Stimulated activated CD4-positive, alpha-beta T cell treated with anti-CD3 and anti-CD28 coated beads, Interleukin-15, amount 100 ng/mL, for 48 hours (primary cell): ENCODE results near the gene MB.
"Not testable (repeated sequence)": the region's sequence is repeated elsewhere in the genome, so short reads cannot be mapped to it uniquely, and the experiment has no call there.

Source experiments
- DNase-seq, 2 donors: peaks; one replicate each; pipeline ENCODE4 v3.0.0-alpha.2; 2020; ENCODE audit warnings: low read depth in 2 of 2

Gene MB

GRCh38 chr22:35617137-35617755 is at the start of gene MB:
MB (minus strand) TSS chr22:35617329; CDS start chr22:35617257, 72 bp downstream.
- DNase-seq, result no peak

DNA sequence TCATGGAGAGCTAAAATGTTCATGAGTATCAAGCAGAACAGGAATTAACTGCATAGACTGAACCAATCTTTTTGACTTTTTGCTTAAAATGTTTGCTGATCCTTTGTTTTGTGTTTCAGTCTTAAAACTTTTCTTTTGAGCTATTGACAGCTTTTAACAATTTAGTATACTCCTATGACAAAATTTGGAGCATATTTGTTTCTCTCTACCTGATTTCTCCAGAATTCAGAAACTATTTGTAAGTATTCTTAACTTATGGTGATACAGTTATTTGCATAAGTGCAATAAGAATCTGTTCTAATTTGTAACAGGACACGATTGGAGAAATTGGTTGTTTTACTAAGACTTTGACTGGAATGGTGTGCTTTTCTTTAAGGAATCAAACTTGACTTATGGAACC is 49.6 kb upstream of the MB start:
- DNase-seq, result not testable (repeated sequence)

DNA sequence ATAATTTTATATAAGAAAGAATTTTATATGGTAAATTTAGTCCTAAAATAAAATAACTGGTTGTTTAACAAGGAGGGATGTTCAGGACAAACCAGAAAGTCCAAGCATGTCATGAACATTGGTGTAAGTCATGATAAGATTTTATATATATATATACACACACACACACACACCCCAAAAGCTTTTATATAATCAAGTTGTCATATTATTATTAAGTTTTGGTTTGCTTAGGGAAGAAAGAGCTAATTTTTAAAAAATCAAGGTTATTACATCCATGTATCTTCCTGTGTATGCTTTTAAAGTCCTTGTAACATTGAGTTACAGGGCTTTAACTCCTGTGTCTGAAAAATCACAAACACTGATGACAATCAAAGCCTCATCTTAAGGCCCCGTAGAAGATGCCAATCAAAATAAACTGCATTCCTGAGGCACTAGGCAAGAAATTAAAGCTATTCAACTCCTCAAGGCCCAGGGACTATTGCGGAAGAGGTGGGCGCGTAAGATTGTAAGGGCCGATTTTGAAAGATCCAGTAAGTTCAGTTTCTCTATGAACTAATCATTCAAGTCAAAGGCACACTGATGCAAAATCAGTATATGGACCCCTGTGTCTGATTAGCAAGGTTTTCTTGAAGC is 47.9 kb upstream of the MB start:
- no peak for DNase-seq

DNA sequence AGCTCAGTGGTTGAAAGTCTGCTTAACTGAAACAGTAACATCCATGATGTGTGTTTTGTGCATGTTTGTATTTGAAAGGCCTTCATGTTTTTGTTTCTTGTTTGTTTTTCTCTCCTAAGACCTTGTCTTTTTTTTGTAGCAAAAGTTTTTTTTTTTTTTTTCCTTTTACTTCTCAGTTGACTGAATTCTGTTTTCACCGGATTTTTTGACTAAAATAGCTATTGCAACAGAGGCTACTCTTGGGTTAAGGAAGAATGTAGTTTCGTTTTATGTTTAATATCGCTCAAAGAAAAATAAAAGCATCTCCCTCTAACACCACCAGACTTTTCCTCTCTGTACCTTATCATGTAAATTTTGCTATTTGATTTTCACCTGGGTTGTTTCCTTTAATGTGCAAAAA is 46.2 kb upstream of the MB start:
- DNase-seq, result no peak

- DNase-seq, result no peak
These were observed 45.8 kb upstream of the MB start for GRCh38 chr22:35662914-35663313.

DNA sequence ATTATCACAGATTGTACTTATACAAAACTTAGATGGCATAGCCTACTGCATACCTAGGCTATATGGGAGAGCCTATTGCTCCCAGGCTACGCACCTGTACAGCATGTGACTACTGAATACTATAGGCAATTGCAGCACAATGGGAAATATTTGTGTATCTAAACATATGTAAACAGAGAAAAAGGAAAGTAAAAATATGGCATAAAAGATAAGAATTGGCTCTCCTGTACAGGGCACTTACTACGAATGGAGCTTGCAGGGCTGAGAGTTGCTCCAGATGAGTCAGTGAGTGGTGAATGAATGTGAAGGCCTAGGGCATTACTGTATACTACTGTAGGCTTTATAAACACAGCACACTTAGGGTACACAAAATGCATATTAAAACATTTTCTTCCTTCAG is 44.3 kb upstream of the MB start:
- no peak for DNase-seq

GRCh38 chr22:35660291-35661127 is 43.4 kb upstream of the MB start:
- DNase-seq, result no peak

DNA sequence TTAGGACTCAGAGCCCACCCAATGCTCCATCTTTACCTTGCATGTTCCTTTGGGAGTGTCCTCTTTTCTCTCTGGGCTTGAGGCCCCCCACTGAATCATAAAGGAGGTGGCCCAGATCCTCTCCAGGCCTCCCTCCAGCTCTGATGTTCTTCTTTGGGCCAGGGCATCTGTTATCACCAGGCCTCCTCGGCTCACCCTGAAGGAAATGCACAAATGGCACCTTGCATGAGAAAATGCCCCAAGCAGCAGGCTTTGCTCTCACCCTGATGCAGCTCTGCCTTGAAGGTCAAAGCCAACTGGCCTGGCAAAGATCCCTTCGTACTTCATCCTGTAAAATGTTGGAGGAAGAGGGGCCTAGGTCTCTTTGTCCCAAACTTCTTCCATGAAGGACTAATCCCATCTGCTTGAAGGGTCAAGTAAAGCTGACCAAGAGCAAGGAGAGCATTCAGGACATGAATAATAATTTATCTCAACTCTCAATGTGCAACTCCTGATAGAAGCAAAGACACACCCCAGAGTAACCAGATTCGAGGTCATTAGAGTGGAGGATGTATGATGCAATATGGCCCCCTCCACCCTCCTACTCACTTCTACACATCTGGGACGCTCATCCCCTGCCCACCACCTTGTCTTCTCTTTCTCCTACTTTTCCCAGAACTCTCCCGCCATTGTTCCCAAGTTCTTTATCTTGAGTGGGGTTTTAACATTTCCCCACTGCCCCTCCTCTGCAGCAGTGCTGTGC is 40.6 kb upstream of the MB start:
- no peak for DNase-seq

GRCh38 chr22:35656284-35656752 is 39.2 kb upstream of the MB start:
- no peak for DNase-seq

GRCh38 chr22:35653824-35654223 is 36.7 kb upstream of the MB start:
- DNase-seq, result no peak

DNA sequence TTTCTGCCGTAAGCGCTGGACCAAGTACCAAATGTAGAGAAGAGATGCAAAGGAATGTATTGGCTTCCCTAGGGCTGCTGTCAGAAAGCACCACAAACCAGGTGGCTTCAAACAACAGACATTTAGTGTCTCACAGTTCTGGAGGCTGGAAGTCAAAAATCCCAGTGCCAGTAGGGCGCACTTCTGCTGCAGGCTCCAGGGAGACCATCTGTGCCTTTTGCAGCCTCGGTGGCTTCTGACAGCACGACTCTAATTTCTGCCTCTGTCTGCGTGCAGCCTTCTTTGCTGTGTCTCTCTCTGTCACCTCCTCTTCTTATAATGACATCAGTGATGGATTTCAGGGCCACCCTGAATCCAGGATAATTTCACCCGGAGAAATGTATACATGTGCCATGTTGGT is 34.0 kb upstream of the MB start:
- DNase-seq, result no peak

GRCh38 chr22:35649636-35650250 is 32.6 kb upstream of the MB start:
- DNase-seq, result no peak

DNA sequence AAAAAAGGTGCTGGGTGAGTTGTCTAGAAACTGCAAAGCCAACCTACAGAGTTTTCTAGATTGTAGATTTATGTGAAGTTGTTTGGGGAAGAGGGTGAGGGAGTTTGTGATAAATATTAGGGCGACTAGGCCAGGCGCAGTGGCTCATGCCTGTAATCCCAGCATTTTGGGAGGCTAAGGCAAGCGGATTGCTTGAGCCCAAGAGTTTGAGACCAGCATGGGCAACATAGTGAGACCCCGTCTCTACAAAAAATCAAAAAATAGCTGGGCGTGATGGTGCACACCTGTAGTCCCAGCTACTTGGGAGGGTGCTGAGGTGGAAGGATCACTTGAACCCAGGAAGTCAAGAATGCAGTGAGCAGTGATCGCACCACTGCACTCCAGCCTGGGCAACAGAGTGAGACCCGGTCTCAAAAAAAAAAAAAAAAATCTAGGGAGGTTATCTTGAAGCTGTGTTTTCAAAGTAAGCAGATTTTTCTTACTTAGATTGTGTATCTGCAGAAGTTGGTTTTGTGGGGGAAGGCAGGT is 32.0 kb upstream of the MB start:
- DNase-seq, result no peak

DNA sequence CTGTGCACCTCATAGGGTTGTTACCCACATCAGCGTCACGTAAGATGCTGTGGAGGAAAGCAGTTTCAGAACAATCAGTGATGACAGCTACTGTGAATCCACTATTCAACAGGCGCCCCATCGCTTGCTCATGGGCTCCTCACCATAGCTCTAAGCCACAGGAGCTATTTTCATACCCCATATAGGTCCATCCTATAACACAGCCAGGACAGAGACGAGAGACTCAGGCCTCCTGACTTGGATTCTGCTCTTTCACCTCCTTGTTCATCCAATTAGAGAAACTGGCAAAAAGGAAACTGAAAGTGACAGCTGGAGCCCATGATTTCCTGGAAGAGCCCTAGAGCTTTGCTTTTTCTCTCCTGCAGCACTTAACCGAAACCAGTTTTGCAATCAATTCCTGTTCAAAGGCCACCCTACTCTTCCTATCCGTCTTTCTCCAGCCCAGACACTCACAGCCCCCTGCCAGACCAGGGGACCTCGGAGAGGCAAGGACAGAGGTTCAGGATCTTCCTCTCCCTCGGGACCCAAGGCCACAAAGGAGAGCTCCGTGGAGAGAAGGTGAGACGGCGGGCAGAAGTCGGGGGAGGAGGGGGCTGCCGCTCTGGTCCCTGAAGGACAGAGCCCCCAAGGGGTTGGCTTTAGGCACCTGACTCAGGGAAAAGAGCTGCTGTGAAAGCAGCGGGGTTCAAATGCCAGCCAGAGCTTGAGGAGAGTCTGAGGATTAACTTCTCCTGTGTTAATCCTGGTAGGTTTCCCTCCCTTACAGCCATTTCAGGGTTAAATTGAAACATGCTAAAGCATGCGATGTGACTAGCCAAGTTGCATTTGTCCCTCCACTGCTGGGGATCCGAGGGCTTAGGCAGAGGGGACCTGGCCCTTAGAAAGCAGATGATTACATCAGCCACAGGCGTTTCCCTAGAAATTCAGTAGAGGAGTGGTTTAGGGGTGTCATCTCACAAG is 31.2 kb upstream of the MB start, which contains the start of gene APOL6:
APOL6 (plus strand) TSS at position 381 of the 960 bp plus-strand sequence. CDS start 7,980 bp downstream, outside the sequence.
- DNase-seq, result peak; percentile 51 to 57

DNA sequence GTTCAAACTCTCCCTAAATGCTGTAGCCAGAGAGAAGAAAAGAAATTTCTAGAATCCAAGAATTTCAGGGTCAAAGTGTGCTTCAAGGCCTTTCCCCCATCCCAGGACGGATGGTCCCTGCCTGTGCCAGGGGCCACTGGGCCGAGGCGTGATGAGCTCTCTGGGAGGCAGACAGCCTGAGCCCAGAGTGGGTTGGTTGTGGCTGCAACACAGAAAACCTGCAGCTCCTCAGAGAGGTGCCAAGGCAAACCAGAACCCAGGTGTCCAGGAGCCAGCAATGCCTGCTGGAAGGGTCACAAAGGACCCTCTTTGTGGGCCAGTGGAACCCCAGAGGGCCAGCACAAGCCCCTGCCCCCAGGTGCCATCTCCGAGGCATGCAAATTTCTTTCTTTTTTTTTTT is 28.5 kb upstream of the MB start:
- DNase-seq, result no peak

- DNase-seq, result no peak
These were observed 26.9 kb upstream of the MB start for GRCh38 chr22:35643991-35644390.

- no peak for DNase-seq
These were observed 25.2 kb upstream of the MB start for GRCh38 chr22:35642305-35642741.

- DNase-seq, result no peak
These were observed 24.5 kb upstream of the MB start for GRCh38 chr22:35641494-35642120.

DNA sequence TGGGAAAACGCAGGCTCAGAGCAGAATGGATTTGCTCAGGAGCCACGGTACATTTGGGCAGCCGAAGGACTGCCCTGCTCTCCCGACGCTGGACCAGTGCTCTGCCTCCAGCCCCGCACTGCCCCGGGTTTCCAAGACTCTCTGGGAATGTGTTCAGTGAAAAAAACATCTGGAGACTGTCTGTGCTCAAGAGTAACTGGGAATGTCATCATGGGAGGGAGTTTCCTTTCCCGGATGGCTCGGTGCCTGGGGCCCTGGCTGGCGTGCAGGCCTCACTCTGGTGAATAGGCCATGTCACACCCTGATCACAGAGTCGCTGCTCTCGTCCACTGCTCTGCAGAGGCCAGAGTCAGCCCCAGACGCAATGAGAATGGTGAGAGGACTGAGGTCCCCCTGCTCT is 21.3 kb upstream of the MB start:
- no peak for DNase-seq

- DNase-seq, result no peak
These were observed 20.9 kb upstream of the MB start for GRCh38 chr22:35638001-35638400.
